Stimulated activated effector memory CD8-positive, alpha-beta T cell treated with anti-CD3 and anti-CD28 coated beads, Interleukin-12 subunit alpha, Interleukin-12 subunit beta, amount 100 ng/mL, for 72 hours (primary cell): Measurements from ENCODE around the gene NELL1.
"Not testable (repeated sequence)": the region's sequence is repeated elsewhere in the genome, so short reads cannot be mapped to it uniquely, and the experiment has no call there.

Experiments used
- ATAC-seq: fragments of 150-1000 bp; cut with Tn5 transposase; 2 replicates; pipeline ENCODE4 v1.10.0; 2021
- DNase-seq, 2 donors: peaks; one replicate each; pipeline ENCODE4 v3.0.0; 2021 to 2022; ENCODE audit warnings: low spot score in 2 of 2
- H3K27ac Mint-ChIP-seq: one replicate; pipeline ENCODE4 v1.8.0; 2022; ENCODE audit warnings: mild to moderate bottlenecking, mixed read lengths
- H3K36me3 Mint-ChIP-seq: one replicate; pipeline ENCODE4 v1.8.0; 2022; ENCODE audit warnings: mild to moderate bottlenecking, mixed read lengths
- H3K4me1 Mint-ChIP-seq: one replicate; pipeline ENCODE4 v1.8.0; 2022; ENCODE audit warnings: mixed read lengths
- H3K4me3 Mint-ChIP-seq: one replicate; pipeline ENCODE4 v1.8.0; 2022; ENCODE audit warnings: mild to moderate bottlenecking, mixed read lengths
- H3K9me3 Mint-ChIP-seq: one replicate; pipeline ENCODE4 v1.8.0; 2022; ENCODE audit warnings: mixed read lengths

Gene NELL1

DNA sequence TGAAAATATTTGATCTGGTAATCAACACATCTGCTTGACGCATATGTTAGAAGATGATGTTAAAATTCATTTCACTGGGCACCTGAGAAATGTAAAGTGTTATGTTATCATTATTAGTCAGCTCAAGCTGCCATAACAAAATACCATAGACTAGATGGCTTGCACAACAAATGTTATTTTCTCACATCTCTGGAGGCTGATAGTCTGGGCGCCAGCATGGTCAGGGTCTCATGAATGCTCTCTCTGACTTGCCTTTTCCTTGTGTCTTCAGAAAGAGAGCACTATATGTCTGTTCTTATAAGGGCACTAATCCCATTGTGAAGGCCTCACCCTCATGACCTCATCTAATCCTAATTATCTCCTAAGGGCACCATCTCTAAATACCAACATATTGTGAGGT, 435.3 kb downstream of the NELL1 start:
- no peak overlapping the region for H3K27ac Mint-ChIP-seq
- DNase-seq (no peak), ATAC-seq (no peak)
- no peak overlapping the region for H3K4me3 Mint-ChIP-seq
- no peaks in the 10 kb centered on the region for H3K36me3 Mint-ChIP-seq
- peaks cover 6% of the 10 kb centered on the region for H3K9me3 Mint-ChIP-seq
- H3K4me1 Mint-ChIP-seq, result no peaks in the 10 kb centered on the region

DNA sequence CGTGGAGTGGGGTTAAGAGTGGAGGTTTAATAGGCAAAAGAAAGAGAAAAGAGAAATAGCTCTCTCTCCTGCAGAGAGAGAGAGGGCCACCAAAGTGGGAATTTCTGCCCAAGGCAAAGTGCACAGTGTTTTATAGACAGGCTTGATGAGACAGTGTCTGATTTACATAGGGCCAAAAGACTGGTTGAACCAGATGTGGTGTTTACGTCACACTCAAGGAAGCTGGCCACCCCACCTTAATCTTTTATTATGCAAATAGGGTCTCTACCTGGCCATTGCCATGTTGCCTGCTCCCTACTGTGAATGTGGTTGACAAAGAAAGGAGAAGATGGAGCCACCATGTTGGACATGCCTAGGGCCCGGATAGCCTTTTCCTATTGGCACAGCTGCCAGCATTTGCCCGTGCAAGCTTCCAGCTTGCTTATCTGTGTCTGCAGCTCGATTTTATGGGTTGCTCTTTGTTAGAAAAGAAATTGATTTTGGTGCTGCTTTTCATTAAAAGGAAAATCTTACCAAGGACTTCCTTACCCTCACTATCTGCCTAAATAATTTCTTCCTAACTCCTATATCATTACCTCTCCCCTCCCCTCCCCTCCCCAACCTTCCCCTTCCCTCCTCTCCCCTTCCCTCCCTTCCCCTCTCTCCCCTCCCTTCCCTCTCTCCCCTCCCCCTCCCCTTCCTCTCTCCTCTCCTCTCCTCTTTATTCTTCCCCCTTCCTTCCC, 436.0 kb downstream of the NELL1 start:
- no peak for ATAC-seq
- DNase-seq, result no peak
- no peaks in the 10 kb centered on the region for H3K36me3 Mint-ChIP-seq
- H3K4me1 Mint-ChIP-seq, result no peaks in the 10 kb centered on the region
- H3K4me3 Mint-ChIP-seq, result no peak overlapping the region
- H3K9me3 Mint-ChIP-seq, result peaks cover 10% of the 10 kb centered on the region
- no peak overlapping the region for H3K27ac Mint-ChIP-seq

DNA sequence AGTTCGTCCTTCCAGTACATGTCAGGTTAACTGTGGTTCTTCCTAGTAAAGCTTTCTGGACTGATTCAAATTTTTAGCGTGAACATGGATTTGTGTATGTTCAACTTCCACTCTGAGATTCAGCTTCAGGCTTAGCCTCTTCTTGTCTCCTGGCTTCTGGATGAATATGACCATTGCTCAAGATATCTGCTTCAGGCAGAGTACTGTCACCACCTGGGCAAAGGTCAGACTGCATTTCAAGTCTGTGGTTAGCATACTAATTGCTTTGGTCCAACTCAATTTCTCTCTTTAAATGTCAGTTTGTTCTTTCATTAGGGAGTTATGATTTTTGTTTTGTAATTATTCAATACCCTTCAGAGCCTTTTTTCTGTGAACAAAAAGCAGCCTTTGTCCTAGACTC, 440.0 kb downstream of the NELL1 start:
- no peaks in the 10 kb centered on the region for H3K4me1 Mint-ChIP-seq
- H3K36me3 Mint-ChIP-seq, result no peaks in the 10 kb centered on the region
- H3K27ac Mint-ChIP-seq, result no peak overlapping the region
- no peak overlapping the region for H3K4me3 Mint-ChIP-seq
- peaks cover 13% of the 10 kb centered on the region for H3K9me3 Mint-ChIP-seq
- no peak for DNase-seq
- ATAC-seq, result no peak

DNA sequence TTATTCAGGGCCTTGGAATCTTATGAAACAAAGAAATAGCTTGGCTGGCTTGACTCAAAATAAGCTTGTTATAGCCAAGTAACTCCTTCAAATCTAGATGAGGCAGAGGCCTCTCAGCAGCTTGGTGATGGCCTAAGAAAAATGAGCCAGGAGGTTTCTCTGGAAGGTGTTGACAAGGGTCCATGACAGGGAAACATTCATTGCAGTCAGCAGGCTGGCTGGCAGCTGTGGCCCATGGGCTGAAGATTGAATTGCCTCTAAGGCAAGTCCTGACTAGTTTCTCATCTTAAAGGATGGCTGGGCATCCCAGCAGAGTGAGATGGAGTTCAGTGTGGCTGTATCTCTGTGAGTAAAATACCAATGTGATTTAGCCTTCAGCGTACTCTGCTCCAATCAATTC, 441.0 kb downstream of the NELL1 start:
- ATAC-seq, result no peak
- Mint-ChIP-seq H3K9me3 (peaks cover 15% of the 10 kb centered on the region), H3K4me3 (no peak overlapping the region), H3K27ac (no peak overlapping the region), H3K4me1 (no peaks in the 10 kb centered on the region), H3K36me3 (no peaks in the 10 kb centered on the region)
- DNase-seq, result no peak

DNA sequence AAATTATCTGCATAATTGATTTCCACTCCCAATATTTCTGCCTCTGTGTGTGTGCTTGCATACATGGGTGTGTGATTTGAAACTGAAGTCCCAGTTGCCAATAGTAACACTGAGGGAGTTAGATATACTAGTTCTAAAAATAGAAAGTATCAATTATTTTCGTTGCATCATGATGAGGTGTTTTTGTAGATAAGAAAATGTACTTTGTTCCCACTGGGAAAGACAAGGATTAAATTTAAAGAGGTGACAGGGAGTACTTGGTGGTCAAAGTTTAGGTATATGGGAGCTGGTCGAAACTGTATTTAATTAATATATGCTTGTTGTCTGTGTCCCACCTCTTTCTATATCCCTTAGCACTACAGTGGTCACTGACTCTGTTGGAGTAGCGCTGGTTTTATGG, 444.5 kb downstream of the NELL1 start:
- no peaks in the 10 kb centered on the region for H3K36me3 Mint-ChIP-seq
- ATAC-seq, result no peak

DNA sequence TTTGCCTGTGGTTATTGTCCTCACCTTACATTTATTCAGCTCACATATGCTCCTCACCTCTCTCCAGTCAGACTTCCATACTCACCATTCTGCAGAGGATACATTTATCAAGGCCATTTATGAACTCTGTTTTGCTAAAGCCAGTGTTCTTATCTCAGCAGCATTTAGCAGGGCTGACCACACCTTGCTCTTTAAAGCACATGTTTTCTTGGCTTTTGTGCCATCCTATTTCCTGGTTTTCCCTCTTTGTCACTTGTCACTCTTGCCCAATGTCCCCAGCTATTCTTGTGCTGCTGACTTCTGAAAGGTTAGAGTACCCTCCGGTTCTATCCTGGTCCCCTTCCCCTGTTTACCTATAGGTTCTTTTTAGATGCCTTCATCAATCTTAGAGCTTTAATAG, 446.6 kb downstream of the NELL1 start:
- Mint-ChIP-seq H3K4me1 (no peaks in the 10 kb centered on the region), H3K9me3 (peaks cover 25% of the 10 kb centered on the region), H3K27ac (no peak overlapping the region), H3K36me3 (no peaks in the 10 kb centered on the region), H3K4me3 (no peak overlapping the region)
- DNase-seq (no peak), ATAC-seq (no peak)

More for the DNA sequence above, 444.5 kb downstream of the NELL1 start:
- H3K27ac Mint-ChIP-seq, result no peak overlapping the region
- peaks cover 28% of the 10 kb centered on the region for H3K9me3 Mint-ChIP-seq
- H3K4me3 Mint-ChIP-seq, result no peak overlapping the region
- no peak for DNase-seq
- no peaks in the 10 kb centered on the region for H3K4me1 Mint-ChIP-seq

DNA sequence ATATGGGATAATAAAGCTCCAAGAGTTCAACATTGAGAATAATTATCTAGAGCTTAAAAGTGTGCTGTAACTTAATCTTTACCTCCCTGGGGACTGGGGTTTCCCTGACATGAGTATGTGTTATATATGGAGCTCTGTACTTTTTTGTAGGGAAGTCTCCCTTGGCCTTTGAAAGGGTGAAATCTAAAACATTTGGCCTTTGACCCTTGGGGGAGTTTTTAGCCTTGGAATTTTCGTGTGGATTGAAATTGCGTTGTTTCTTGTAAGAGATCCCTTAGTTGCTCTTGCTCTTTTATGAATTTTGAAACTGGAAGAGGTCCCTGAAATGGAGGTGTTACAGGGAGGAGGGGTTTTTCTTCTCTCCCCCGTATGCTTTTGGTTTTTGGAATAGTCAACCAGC, 450.0 kb downstream of the NELL1 start:
- no peaks in the 10 kb centered on the region for H3K36me3 Mint-ChIP-seq
- no peaks in the 10 kb centered on the region for H3K4me1 Mint-ChIP-seq
- DNase-seq (no peak), ATAC-seq (no peak)
- no peak overlapping the region for H3K4me3 Mint-ChIP-seq
- H3K27ac Mint-ChIP-seq, result no peak overlapping the region
- H3K9me3 Mint-ChIP-seq, result peaks cover 21% of the 10 kb centered on the region

DNA sequence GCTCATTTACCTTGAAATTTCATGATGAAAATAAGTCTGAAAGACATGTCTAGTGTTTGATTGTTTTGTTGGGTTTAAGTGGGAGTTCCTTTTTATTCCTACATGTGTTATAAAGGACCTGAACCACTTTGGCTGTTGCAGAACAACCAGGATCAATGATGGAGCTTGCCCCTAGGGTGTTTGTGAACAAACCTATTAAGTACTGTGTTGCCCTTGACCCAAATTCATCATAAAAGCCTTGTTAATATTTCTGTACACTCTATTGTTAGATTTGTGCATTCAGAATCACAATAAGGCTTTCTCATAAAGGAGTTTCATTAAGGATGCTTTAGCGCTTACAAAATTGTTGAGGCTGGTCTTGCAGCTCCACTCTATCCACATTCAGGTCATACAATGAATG, 452.6 kb downstream of the NELL1 start:
- Mint-ChIP-seq H3K27ac (no peak overlapping the region), H3K4me1 (no peaks in the 10 kb centered on the region), H3K4me3 (no peak overlapping the region), H3K36me3 (no peaks in the 10 kb centered on the region), H3K9me3 (peaks cover 3% of the 10 kb centered on the region)
- no peak for ATAC-seq
- DNase-seq, result no peak

DNA sequence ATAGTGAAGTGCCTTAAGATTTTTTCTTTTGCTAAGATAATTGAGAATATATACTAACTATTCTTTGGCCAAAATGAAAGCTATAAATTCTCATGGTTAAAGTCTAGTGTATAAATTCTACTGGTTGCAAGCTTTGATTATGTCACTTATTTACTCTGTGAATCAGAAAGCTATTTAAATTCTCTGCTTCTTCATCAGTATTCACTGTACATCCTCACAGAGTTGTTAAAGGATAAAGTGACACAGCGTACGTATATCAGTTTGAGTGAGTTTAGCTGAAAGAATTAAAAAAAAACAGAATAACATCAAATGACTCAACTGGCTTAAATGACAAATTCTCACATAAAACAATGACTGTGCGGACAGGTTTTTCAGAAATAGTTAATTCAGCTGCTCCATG, 453.1 kb downstream of the NELL1 start:
- H3K36me3 Mint-ChIP-seq, result no peaks in the 10 kb centered on the region
- no peaks in the 10 kb centered on the region for H3K4me1 Mint-ChIP-seq
- H3K9me3 Mint-ChIP-seq, result peaks cover 5% of the 10 kb centered on the region
- DNase-seq (no peak), ATAC-seq (no peak)
- no peak overlapping the region for H3K27ac Mint-ChIP-seq
- H3K4me3 Mint-ChIP-seq, result no peak overlapping the region

DNA sequence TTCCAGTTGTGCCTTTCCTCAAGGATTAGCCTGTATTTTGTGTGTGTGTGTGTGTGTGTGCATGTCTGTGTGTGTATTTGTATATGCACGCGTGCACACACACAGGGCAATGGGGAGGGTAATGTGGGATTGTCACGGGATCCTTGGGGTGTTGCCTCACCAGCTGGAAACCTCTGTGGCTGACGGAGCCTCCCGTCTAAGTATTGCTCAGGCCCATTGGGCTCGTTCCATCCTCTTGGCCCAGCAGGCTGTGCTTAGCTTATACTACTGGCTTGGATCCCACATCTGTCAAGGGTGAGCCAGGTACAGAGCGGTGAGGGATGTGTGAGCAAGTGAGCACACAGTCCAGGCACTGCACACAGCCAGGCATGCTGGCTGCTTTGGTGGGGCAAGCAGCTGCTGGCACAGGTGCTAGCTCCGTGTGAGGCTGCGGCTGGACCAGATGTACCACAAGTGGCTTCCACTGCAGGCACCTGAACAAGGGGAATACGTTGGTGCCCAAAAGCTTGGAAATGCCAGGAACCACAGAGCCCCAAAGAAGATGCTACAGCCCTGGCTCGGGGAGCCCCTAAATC, 462.8 kb downstream of the NELL1 start:
- no peaks in the 10 kb centered on the region for H3K4me1 Mint-ChIP-seq
- ATAC-seq (peak; percentile 44), DNase-seq (no peak)
- H3K9me3 Mint-ChIP-seq, result peaks cover 20% of the 10 kb centered on the region
- no peak overlapping the region for H3K27ac Mint-ChIP-seq
- H3K36me3 Mint-ChIP-seq, result no peaks in the 10 kb centered on the region
- no peak overlapping the region for H3K4me3 Mint-ChIP-seq

DNA sequence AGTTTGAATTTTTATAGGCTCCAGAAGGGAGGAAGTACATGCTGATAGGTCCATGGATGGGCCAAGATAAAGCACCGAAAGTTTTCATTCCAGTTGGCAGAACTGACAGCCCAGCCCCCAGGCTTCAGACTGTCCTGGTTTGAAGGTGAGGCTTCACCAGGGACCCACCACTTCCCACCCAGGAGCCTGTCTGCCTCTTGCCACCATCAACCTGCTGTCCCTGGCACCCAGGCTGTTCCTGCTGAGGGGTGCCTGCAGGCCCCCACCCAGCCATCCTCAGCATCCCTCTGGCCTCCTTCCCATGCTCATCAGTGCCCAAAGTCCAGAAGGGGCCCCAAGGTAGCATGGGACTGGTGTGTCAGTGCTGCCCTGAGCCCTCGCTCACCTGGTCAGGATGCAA, 463.9 kb downstream of the NELL1 start:
- ATAC-seq (no peak), DNase-seq (no peak)
- Mint-ChIP-seq H3K4me3 (no peak overlapping the region), H3K36me3 (no peaks in the 10 kb centered on the region), H3K27ac (no peak overlapping the region), H3K4me1 (no peaks in the 10 kb centered on the region), H3K9me3 (peaks cover 21% of the 10 kb centered on the region)

DNA sequence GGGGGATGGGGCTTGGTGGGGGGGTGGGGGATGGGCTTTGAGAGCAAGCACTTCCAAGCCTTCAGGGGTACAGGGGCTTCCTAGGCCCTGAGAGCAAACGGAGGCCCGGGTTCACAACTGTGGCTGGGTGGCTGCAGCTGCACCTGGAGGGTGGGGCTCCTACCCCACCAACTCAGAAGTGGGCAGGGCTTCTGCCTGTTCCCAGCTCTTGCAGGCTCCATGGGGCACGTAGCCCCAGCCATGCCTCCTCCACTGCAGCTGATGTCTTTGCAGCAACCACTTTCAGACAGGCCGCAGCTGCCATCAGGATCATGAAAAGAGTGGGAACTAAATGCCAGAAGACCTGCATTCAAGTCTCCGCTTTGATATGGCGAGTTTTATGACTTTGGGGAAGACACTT, 464.3 kb downstream of the NELL1 start:
- Mint-ChIP-seq H3K36me3 (no peaks in the 10 kb centered on the region), H3K27ac (no peak overlapping the region), H3K4me3 (no peak overlapping the region), H3K9me3 (peaks cover 17% of the 10 kb centered on the region), H3K4me1 (no peaks in the 10 kb centered on the region)
- DNase-seq (no peak), ATAC-seq (no peak)

DNA sequence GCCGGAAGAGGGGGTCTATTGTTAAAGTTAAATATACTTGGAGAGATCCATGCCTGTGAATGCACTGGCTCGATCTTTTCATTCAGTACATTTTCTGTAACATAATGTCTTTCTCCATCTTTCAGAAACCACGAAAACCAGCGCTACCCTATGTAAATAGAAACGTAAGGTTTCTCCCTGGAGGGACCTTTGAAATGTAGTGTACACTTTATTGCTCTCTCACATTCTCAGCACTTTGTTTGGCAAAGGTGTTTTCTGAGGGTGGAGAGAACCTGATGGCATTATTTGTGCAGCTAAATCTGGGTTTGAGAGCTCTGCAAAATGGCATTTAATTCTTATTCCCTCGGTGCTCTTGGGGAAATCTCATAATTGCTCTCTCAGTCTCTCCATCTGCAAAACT, 468.4 kb downstream of the NELL1 start:
- Mint-ChIP-seq H3K4me1 (no peaks in the 10 kb centered on the region), H3K4me3 (no peak overlapping the region), H3K9me3 (peaks cover 23% of the 10 kb centered on the region), H3K27ac (no peak overlapping the region), H3K36me3 (no peaks in the 10 kb centered on the region)
- no peak for DNase-seq
- ATAC-seq, result no peak

DNA sequence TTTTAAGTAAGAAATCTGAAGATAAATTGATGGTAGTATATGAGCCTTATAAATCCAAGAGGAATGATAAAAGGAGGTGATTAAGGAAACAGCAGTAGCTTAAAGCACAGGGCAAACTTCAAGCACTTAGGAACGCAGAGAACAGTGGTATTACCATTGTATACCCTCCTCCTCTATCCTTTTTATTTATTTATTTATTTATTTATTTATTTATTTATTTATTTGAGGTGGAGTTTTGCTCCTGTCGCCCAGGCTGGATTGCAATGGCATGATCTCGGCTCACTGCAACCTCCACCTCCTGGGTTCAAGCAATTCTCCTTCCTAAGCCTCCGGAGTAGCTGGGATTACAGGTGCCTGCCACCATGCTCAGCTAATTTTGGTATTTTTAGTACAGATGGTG, 472.2 kb downstream of the NELL1 start:
- not testable (repeated sequence) for H3K4me1 Mint-ChIP-seq, H3K27ac Mint-ChIP-seq, H3K36me3 Mint-ChIP-seq

DNA sequence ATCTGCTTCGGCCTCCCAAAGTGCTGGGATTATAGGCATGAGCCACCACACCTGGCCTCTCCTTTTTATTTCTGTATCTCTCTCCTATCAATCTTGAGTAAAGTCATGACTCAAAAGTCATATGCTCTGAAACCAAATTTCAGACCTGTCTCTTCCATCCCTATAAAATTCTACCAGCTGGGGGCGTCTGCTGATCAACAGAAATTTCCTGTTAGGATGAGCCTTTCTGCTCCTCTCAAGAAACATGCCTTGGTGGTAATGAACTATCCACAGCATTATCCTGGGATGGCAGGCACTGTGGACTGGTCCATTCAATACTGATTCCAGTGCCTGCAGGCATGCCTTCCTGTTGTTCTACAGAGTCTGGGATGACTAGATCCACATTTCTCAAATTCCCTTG, 472.6 kb downstream of the NELL1 start:
- H3K27ac Mint-ChIP-seq, result no peak overlapping the region
- H3K9me3 Mint-ChIP-seq, result peaks cover 18% of the 10 kb centered on the region
- ATAC-seq, result no peak
- no peaks in the 10 kb centered on the region for H3K4me1 Mint-ChIP-seq
- no peaks in the 10 kb centered on the region for H3K36me3 Mint-ChIP-seq
- H3K4me3 Mint-ChIP-seq, result no peak overlapping the region
- no peak for DNase-seq

More for the DNA sequence above, 472.2 kb downstream of the NELL1 start:
- H3K9me3 Mint-ChIP-seq, result peaks cover 21% of the 10 kb centered on the region
- ATAC-seq, H3K4me3 Mint-ChIP-seq, DNase-seq: not testable (repeated sequence)

DNA sequence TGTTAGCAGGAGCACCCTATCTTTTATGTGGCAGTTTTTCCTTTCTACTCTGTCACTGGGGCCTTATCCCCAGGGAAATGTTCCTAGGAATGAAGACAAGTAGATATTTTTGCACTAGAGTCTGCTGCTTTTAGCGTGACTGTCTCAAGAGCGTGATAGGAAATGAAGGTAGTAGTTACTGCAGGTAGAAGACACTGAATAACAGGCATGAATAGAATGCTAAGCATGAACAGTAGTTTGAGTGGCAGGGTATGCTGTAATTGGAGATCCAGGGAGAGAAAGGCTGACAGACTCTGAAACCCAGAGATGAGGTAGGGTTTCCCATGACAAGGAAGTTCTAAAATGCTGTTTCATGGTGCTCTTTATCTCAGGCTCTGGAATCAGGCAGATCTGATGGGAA, 475.1 kb downstream of the NELL1 start:
- DNase-seq, result no peak

More for the DNA sequence above, 475.1 kb downstream of the NELL1 start:
- H3K4me3 Mint-ChIP-seq, result no peak overlapping the region
- H3K27ac Mint-ChIP-seq, result no peak overlapping the region
- H3K36me3 Mint-ChIP-seq, result no peaks in the 10 kb centered on the region
- H3K4me1 Mint-ChIP-seq, result no peaks in the 10 kb centered on the region
- peaks cover 14% of the 10 kb centered on the region for H3K9me3 Mint-ChIP-seq
- no peak for ATAC-seq
